Neural cell (in vitro differentiated cells): ENCODE results near the gene SCARB1. TPM values are rescaled to one million over a fixed set of nuclear protein-coding genes. Genes with fewer than 3 reads are reported as not detected.

Source experiments
- H2AFZ ChIP-seq: fragments of 200-600, 300-800 bp; sonication (generic), shearing (Covaris generic); 2 replicates; pipeline ENCODE4 v1.6.0; 2014; ENCODE audit warnings: low read depth, mild to moderate bottlenecking, antibody characterized with exemption, low read length, moderate library complexity
- H3F3A ChIP-seq: fragments of 200-600 bp; shearing (Covaris generic); 2 replicates; pipeline ENCODE4 v1.6.1; 2016; ENCODE audit warnings: mild to moderate bottlenecking, moderate library complexity, mixed read lengths, antibody characterized with exemption, low read length; ENCODE audit not compliant: insufficient read depth, poor library complexity, severe bottlenecking
- H3K27ac ChIP-seq: fragments of 200-600, 300-800 bp; sonication (generic), shearing (Covaris generic); 2 replicates; pipeline ENCODE4 v1.5.1; 2014; ENCODE audit warnings: mild to moderate bottlenecking, low read length, moderate library complexity
- H3K27me3 ChIP-seq: fragments of 300-800, 200-600 bp; sonication (generic), shearing (Covaris generic); 2 replicates; pipeline ENCODE4 v1.6.0; 2014; ENCODE audit warnings: mild to moderate bottlenecking, low read depth, low read length, moderate library complexity; ENCODE audit not compliant: insufficient read depth
- H3K36me3 ChIP-seq: fragments of 300-800, 200-600 bp; sonication (generic), shearing (Covaris generic); 2 replicates; pipeline ENCODE4 v1.5.1; 2014; ENCODE audit warnings: mild to moderate bottlenecking, antibody characterized with exemption, low read length, moderate library complexity; ENCODE audit not compliant: insufficient read depth
- H3K4me2 ChIP-seq: fragments of 300-800, 200-600 bp; sonication (generic), shearing (Covaris generic); 2 replicates; pipeline ENCODE4 v1.6.0; 2014; ENCODE audit warnings: mild to moderate bottlenecking, low read length
- H3K4me3 ChIP-seq: fragments of 300-800, 200-600 bp; sonication (generic), shearing (Covaris generic); 2 replicates; pipeline ENCODE4 v1.5.1; 2014; ENCODE audit warnings: mild to moderate bottlenecking, low read length, moderate library complexity
- H3K79me2 ChIP-seq: fragments of 200-600 bp; shearing (Covaris generic); replicated peaks from 2 replicates; pipeline ENCODE4 v1.6.0; 2014; ENCODE audit warnings: mild to moderate bottlenecking, low read length, moderate library complexity; ENCODE audit not compliant: insufficient read depth
- H3K9ac ChIP-seq: fragments of 300-800, 200-600 bp; sonication (generic), shearing (Covaris generic); 2 replicates; pipeline ENCODE4 v1.6.1; 2016; ENCODE audit warnings: mild to moderate bottlenecking, low read length, mixed read lengths
- H3K9me2 ChIP-seq: fragments of 200-600 bp; shearing (Covaris generic); 2 replicates; pipeline ENCODE4 v1.6.1; 2016; ENCODE audit warnings: mild to moderate bottlenecking, low read length, mixed read lengths; ENCODE audit not compliant: insufficient read depth
- H3K9me3 ChIP-seq: fragments of 200-600, 300-800 bp; sonication (generic), shearing (Covaris generic); 2 replicates; pipeline ENCODE4 v1.6.1; 2016; ENCODE audit warnings: mild to moderate bottlenecking, mixed run types, low read length, moderate library complexity, mixed read lengths
- H4K20me1 ChIP-seq: fragments of 200-600 bp; shearing (Covaris generic); 2 replicates; pipeline ENCODE4 v1.6.1; 2016; ENCODE audit warnings: mild to moderate bottlenecking, mixed run types; ENCODE audit not compliant: insufficient read depth
- EP300 ChIP-seq: fragments of 450-650 bp; conservative IDR thresholded peaks from 2 replicates; pipeline ENCODE4 v1.6.1; 2014; ENCODE audit warnings: antibody characterized with exemption, mild to moderate bottlenecking, moderate library complexity; ENCODE audit not compliant: poor library complexity, severe bottlenecking
- EZH2 ChIP-seq: fragments of 200-600, 300-800 bp; shearing (Covaris generic), sonication (generic); IDR thresholded peaks from 2 replicates; pipeline ENCODE4 v1.6.1; 2014; ENCODE audit warnings: antibody characterized with exemption, low read length, borderline replicate concordance, mild to moderate bottlenecking; ENCODE audit not compliant: insufficient read depth, poor library complexity, severe bottlenecking
- MXI1 ChIP-seq: fragments of 450-650 bp; conservative IDR thresholded peaks from 2 replicates; pipeline ENCODE4 v1.6.1; 2014; ENCODE audit warnings: antibody characterized with exemption, mild to moderate bottlenecking; ENCODE audit not compliant: poor library complexity, severe bottlenecking
- POLR2AphosphoS5 ChIP-seq: IDR thresholded peaks from 2 replicates; pipeline ENCODE4 v1.6.1; 2012
- RAD21 ChIP-seq: fragments of 450-650 bp; conservative IDR thresholded peaks from 2 replicates; pipeline ENCODE4 v1.6.1; 2014; ENCODE audit warnings: antibody characterized with exemption, mild to moderate bottlenecking, moderate library complexity
- SMC3 ChIP-seq: fragments of 450-650 bp; conservative IDR thresholded peaks from 2 replicates; pipeline ENCODE4 v1.6.1; 2014; ENCODE audit warnings: antibody characterized with exemption, mild to moderate bottlenecking, moderate library complexity; ENCODE audit not compliant: poor library complexity
- TAF1 ChIP-seq: IDR thresholded peaks from 2 replicates; pipeline ENCODE4 v1.6.1; 2012; ENCODE audit warnings: low read depth
- polyA plus RNA-seq: library from polyadenylated mRNA; depleted of rRNA; stranded (reverse); fragments of >200 nt; gene quantifications from 2 replicates; pipeline ENCODE4 v1.2.3, GENCODE V29; 2014
- TF ChIP-seq, protein P1 (sequence below): IDR thresholded peaks from 2 replicates; pipeline ENCODE4 v1.6.1; 2012; ENCODE audit warnings: borderline replicate concordance
- TF ChIP-seq, protein P2 (sequence below): fragments of 450-650 bp; IDR thresholded peaks from 2 replicates; pipeline ENCODE4 v1.5.1; 2014; ENCODE audit warnings: antibody characterized with exemption, mild to moderate bottlenecking, moderate library complexity; ENCODE audit not compliant: poor library complexity, severe bottlenecking

The SCARB1 gene
- polyA plus RNA-seq, 1 donor from 2014 or later, result 5.8 TPM

DNA sequence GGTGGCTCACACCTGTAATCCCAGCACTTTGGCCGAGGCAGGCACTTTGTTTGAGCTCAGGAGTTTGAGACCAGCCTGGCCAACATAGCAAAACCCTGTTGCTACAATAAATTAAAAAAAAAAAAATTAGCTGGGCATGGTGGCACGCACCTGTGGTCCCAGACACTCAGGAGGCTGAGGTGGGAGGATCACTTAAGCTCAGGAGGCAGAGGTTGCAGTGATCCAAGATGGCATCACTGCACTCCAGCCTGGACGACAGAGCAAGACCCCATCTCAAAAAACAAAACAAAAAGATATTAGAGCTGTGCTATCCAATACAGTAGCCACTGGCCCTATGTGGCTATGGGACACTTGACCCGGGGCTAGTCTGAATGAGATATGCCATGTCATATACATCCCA, 6.9 kb upstream of the SCARB1 start:
- Histone ChIP-seq H3K36me3 (no peaks in the 10 kb centered on the region), H3K27me3 (no peaks in the 10 kb centered on the region), H3F3A (no peaks in the 10 kb centered on the region), H3K9ac (no peak overlapping the region), H3K9me3 (no peaks in the 10 kb centered on the region), H3K79me2 (no peaks in the 10 kb centered on the region), H3K4me2 (no peak overlapping the region), H3K4me3 (no peak overlapping the region), H2AFZ (no peak overlapping the region), H4K20me1 (no peaks in the 10 kb centered on the region), H3K9me2 (no peaks in the 10 kb centered on the region), H3K27ac (no peak overlapping the region)
- TF ChIP-seq, protein P1, sequence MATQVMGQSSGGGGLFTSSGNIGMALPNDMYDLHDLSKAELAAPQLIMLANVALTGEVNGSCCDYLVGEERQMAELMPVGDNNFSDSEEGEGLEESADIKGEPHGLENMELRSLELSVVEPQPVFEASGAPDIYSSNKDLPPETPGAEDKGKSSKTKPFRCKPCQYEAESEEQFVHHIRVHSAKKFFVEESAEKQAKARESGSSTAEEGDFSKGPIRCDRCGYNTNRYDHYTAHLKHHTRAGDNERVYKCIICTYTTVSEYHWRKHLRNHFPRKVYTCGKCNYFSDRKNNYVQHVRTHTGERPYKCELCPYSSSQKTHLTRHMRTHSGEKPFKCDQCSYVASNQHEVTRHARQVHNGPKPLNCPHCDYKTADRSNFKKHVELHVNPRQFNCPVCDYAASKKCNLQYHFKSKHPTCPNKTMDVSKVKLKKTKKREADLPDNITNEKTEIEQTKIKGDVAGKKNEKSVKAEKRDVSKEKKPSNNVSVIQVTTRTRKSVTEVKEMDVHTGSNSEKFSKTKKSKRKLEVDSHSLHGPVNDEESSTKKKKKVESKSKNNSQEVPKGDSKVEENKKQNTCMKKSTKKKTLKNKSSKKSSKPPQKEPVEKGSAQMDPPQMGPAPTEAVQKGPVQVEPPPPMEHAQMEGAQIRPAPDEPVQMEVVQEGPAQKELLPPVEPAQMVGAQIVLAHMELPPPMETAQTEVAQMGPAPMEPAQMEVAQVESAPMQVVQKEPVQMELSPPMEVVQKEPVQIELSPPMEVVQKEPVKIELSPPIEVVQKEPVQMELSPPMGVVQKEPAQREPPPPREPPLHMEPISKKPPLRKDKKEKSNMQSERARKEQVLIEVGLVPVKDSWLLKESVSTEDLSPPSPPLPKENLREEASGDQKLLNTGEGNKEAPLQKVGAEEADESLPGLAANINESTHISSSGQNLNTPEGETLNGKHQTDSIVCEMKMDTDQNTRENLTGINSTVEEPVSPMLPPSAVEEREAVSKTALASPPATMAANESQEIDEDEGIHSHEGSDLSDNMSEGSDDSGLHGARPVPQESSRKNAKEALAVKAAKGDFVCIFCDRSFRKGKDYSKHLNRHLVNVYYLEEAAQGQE, result no peak
- TF ChIP-seq EZH2, result no peak
- TF ChIP-seq, protein P2, sequence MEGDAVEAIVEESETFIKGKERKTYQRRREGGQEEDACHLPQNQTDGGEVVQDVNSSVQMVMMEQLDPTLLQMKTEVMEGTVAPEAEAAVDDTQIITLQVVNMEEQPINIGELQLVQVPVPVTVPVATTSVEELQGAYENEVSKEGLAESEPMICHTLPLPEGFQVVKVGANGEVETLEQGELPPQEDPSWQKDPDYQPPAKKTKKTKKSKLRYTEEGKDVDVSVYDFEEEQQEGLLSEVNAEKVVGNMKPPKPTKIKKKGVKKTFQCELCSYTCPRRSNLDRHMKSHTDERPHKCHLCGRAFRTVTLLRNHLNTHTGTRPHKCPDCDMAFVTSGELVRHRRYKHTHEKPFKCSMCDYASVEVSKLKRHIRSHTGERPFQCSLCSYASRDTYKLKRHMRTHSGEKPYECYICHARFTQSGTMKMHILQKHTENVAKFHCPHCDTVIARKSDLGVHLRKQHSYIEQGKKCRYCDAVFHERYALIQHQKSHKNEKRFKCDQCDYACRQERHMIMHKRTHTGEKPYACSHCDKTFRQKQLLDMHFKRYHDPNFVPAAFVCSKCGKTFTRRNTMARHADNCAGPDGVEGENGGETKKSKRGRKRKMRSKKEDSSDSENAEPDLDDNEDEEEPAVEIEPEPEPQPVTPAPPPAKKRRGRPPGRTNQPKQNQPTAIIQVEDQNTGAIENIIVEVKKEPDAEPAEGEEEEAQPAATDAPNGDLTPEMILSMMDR, result no peak
- TF ChIP-seq TAF1, result no peak

DNA sequence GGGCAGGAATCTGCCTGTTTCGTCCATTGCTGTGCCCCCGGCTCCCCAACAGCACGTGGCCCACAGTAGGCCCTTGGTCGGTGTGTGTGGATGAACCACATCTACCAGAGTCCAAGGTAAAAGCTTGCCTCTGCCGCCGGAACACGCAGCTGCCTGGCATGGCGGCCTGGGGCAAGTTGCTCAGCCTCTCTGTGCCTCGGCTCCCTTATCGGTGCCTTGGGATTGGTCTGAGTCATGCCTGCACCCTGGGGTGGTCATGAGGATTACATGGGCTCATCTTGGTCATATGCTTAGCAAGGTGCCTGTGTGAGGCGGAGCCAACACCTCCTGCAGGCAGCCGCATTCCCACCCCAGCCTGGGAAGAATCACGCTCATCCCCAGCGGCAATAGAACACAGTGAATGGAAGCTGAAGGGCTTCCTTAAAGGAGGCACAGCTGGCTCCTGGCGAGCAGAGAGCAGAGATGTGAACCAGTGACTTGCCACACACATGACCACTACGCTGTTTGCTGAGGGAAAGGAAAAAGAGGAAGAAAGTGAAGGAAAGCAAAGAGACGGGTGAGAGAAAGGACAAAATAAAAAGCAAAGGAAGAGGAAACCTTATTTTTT, 5.5 kb upstream of the SCARB1 start:
- H2AFZ ChIP-seq, result no peak overlapping the region
- H4K20me1 ChIP-seq, result no peaks in the 10 kb centered on the region
- no peaks in the 10 kb centered on the region for H3F3A ChIP-seq
- H3K36me3 ChIP-seq, result no peaks in the 10 kb centered on the region
- no peaks in the 10 kb centered on the region for H3K79me2 ChIP-seq
- H3K9ac ChIP-seq, result no peak overlapping the region
- no peak for TF ChIP-seq MXI1
- TF ChIP-seq, protein P1, result no peak
- TF ChIP-seq TAF1, result no peak
- TF ChIP-seq, protein P2, result no peak
- TF ChIP-seq RAD21, result no peak
- TF ChIP-seq SMC3, result no peak
- TF ChIP-seq EP300, result no peak
- TF ChIP-seq POLR2AphosphoS5, result no peak
- TF ChIP-seq EZH2, result no peak
- H3K4me3 ChIP-seq, result no peak overlapping the region
- no peak overlapping the region for H3K27ac ChIP-seq
- no peak overlapping the region for H3K4me2 ChIP-seq
- H3K9me3 ChIP-seq, result no peaks in the 10 kb centered on the region
- no peaks in the 10 kb centered on the region for H3K27me3 ChIP-seq
- H3K9me2 ChIP-seq, result no peaks in the 10 kb centered on the region
